KBM-7 (cell line): ENCODE measurements around the gene SEPTIN3.

Experiments
- DNase-seq: peaks from one replicate; pipeline ENCODE4 v3.0.0-alpha.2; 2015
- in situ Hi-C: fragments of 300-500 bp; cut with MboI; formaldehyde crosslinking; loops from 2 replicates; pipeline ENCODE4 v1.14.3; 2020; ENCODE audit warnings: low sequenced_read_pairs, low pct_unique_long_range_greater_than_20kb, mixed read lengths

Gene SEPTIN3

GRCh38 chr22:41970601-41971000, 1.4 kb downstream of the SEPTIN3 start:
- DNase-seq = no peak
- in situ Hi-C loops = no loop called here

- DNase-seq = no peak
- in situ Hi-C loops = no loop called here
Measured at GRCh38 chr22:41971431-41971830, 2.2 kb downstream of the SEPTIN3 start.

- in situ Hi-C loops = no loop called here
Measured at GRCh38 chr22:41974691-41975290, 5.5 kb downstream of the SEPTIN3 start.

GRCh38 chr22:41975299-41976069, 6.2 kb downstream of the SEPTIN3 start:
- in situ Hi-C loops = no loop called here
- no peak for DNase-seq

More at GRCh38 chr22:41974691-41975290, 5.5 kb downstream of the SEPTIN3 start:
- no peak for DNase-seq

GRCh38 chr22:41976070-41976901, 7.0 kb downstream of the SEPTIN3 start:
- DNase-seq = no peak
- in situ Hi-C loops = no loop called here

GRCh38 chr22:41976961-41977566, 7.8 kb downstream of the SEPTIN3 start:
- in situ Hi-C loops = no loop called here
- DNase-seq = no peak

GRCh38 chr22:41978732-41979131, 9.5 kb downstream of the SEPTIN3 start:
- in situ Hi-C loops = no loop called here
- DNase-seq = no peak

- no peak for DNase-seq
- in situ Hi-C loops = no loop called here
Measured at GRCh38 chr22:41979423-41980250, 10.4 kb downstream of the SEPTIN3 start.

GRCh38 chr22:41982865-41983264, 13.6 kb downstream of the SEPTIN3 start:
- DNase-seq = no peak
- in situ Hi-C loops = no loop called here

GRCh38 chr22:41983513-41984405, 14.5 kb downstream of the SEPTIN3 start:
- no peak for DNase-seq
- in situ Hi-C loops = no loop called here

- no peak for DNase-seq
- in situ Hi-C loops = no loop called here
Measured at GRCh38 chr22:41987276-41987675, 18.0 kb downstream of the SEPTIN3 start.

GRCh38 chr22:41989246-41989645, 20.0 kb downstream of the SEPTIN3 start:
- DNase-seq = no peak
- in situ Hi-C loops = no loop called here

- in situ Hi-C loops = no loop called here
- no peak for DNase-seq
Measured at GRCh38 chr22:41991111-41991510, 21.9 kb downstream of the SEPTIN3 start.

- in situ Hi-C loops = no loop called here
- no peak for DNase-seq
Measured at GRCh38 chr22:41992496-41992895, 23.3 kb downstream of the SEPTIN3 start.

- DNase-seq = no peak
- in situ Hi-C loops = no loop called here
Measured at GRCh38 chr22:41995211-41995610, 26.0 kb downstream of the SEPTIN3 start.

GRCh38 chr22:41996826-41997225, 27.6 kb downstream of the SEPTIN3 start:
- in situ Hi-C loops = no loop called here
- DNase-seq = no peak

- no peak for DNase-seq
- in situ Hi-C loops = no loop called here
Measured at GRCh38 chr22:41998361-41999261, 29.4 kb downstream of the SEPTIN3 start, which contains the start of gene WBP2NL. Gene WBP2NL (plus strand): TSS chr22:41998788. CDS start chr22:41998819, 31 bp downstream.
